Epithelial cell of esophagus (primary cell): ENCODE results near the gene ME1.

ENCODE experiments used
- DNase-seq: peaks from one replicate; pipeline ENCODE4 v3.0.0; 2010; ENCODE audit warnings: low read depth
- H3K4me3 ChIP-seq: 2 replicates; pipeline ENCODE4 v1.5.1; 2011; ENCODE audit warnings: mild to moderate bottlenecking, low read length, control low read depth
- CTCF ChIP-seq: IDR thresholded peaks from 2 replicates; pipeline ENCODE4 v1.5.1; 2011; ENCODE audit warnings: low read depth, mild to moderate bottlenecking, low read length, control low read depth, inconsistent platforms; ENCODE audit not compliant: insufficient read depth; ENCODE audit errors: missing control alignments

Gene ME1

GRCh38 chr6:83333500-83333899 is 97.4 kb downstream of the ME1 start:
- no peak for DNase-seq
- TF ChIP-seq CTCF = no peak
- H3K4me3 ChIP-seq = no peak overlapping the region

GRCh38 chr6:83314693-83315092 is 116.2 kb downstream of the ME1 start:
- no peak for TF ChIP-seq CTCF
- H3K4me3 ChIP-seq = no peak overlapping the region
- DNase-seq = no peak

DNA sequence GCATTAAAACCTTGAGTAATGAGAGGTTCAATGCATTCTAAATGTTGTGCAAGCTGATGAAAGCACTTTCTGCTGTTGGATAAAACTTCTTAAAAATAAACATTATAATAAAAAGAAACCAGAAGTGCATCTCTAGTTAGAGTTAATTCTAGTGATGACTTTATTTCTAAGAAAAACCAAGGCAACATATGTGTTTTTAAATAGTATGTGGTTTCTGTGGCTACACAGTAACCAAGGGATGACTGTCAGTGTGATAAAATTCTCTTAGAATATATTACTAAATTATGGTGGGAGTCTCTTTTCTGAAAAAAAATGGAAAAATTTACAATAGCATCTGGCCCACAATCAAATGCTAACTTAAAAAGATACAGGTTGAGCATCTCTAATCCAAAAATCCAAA is 117.0 kb downstream of the ME1 start:
- no peak for DNase-seq
- no peak overlapping the region for H3K4me3 ChIP-seq
- no peak for TF ChIP-seq CTCF

- H3K4me3 ChIP-seq = no peak overlapping the region
- TF ChIP-seq CTCF = no peak
- DNase-seq = peak; percentile 6
Measured at GRCh38 chr6:83311231-83311630, 119.6 kb downstream of the ME1 start.

GRCh38 chr6:83310046-83310445 is 120.8 kb downstream of the ME1 start:
- H3K4me3 ChIP-seq = no peak overlapping the region
- DNase-seq = no peak
- TF ChIP-seq CTCF = no peak

DNA sequence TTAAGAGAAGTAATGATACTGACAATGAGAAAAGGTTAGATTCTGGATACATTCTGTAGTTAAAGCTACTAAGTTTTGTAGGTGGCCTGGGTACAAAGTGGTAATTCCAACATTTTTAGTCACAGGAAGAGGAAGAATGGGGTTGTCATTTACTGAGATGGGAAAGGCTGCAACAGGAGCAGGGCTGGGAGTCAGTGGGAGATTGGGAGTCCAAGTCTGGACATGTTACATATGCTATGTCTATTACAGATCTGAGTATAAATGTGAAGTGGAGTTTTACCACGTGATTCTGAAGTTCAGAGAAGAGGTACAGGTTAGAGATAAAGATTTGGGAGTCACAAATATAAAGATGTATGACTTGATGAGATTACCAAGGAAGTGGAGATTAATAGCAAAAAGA is 121.5 kb downstream of the ME1 start:
- peak; percentile 65 for DNase-seq
- no peak for TF ChIP-seq CTCF
- H3K4me3 ChIP-seq = no peak overlapping the region

GRCh38 chr6:83308833-83309232 is 122.0 kb downstream of the ME1 start:
- TF ChIP-seq CTCF = no peak
- H3K4me3 ChIP-seq = no peak overlapping the region
- no peak for DNase-seq
